ENCODE measurements around the gene TRPM5. TPM values are rescaled to one million over a fixed set of nuclear protein-coding genes. Genes with fewer than 3 reads are reported as not detected.

TRPM5 gene
- total RNA-seq, 4 donors from 2014 or later = 0.29 TPM; not detected in 3

DNA sequence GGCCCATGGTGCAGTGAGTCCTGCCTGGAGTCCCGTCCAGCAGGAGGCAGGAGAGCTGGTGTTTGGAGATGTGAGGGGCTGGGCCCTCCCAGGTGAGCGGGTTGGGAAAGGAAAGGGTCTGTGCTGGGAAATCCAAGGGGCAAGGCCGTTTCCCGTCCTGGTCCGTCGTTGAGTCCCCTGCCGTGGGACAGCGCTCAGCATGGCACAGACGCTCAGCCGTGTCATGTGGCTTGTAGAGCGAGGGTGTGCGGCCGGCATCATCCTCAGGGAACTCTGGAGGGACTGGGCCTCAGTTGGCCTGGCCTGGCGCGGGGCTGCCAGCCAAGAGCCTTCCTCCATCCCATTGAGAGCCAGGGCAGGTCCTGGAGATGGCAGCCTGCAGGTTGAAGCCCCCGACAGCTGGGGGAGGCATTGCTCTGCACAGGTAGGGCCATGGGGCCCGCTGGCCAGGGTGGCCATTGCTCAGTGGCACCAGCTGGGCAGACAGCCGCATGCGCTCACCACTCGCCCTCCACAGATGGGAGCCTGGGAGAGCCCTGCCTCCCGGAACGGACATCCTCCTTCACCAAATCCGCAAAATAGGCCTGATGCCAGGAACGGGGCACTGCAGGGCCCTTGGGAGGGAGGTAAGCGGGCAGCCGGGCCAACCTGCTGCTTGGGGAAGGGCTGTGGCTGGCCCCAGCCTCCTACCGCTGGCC lies 29.2 kb upstream of the TRPM5 start:
- H3K27me3 ChIP-seq = peaks cover 5% of the 10 kb centered on the region
- no peak for DNase-seq (ENCODE audit: low spot score in 2 of 2)
- 90% methylated on average over 17 of the region's 27 CpGs for WGBS
- no peaks in the 10 kb centered on the region for H3K9me3 ChIP-seq
- TF ChIP-seq EP300 (IDR thresholded peaks at IDR 0.05) = no peak
- TF ChIP-seq, protein P1, sequence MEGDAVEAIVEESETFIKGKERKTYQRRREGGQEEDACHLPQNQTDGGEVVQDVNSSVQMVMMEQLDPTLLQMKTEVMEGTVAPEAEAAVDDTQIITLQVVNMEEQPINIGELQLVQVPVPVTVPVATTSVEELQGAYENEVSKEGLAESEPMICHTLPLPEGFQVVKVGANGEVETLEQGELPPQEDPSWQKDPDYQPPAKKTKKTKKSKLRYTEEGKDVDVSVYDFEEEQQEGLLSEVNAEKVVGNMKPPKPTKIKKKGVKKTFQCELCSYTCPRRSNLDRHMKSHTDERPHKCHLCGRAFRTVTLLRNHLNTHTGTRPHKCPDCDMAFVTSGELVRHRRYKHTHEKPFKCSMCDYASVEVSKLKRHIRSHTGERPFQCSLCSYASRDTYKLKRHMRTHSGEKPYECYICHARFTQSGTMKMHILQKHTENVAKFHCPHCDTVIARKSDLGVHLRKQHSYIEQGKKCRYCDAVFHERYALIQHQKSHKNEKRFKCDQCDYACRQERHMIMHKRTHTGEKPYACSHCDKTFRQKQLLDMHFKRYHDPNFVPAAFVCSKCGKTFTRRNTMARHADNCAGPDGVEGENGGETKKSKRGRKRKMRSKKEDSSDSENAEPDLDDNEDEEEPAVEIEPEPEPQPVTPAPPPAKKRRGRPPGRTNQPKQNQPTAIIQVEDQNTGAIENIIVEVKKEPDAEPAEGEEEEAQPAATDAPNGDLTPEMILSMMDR (IDR thresholded peaks at IDR 0.05) = no peak
- no peak for TF ChIP-seq POLR2A (IDR thresholded peaks at IDR 0.05)
- TF ChIP-seq POLR2AphosphoS5 (IDR thresholded peaks at IDR 0.05) = no peak
- no peak overlapping the region for H3K4me3 ChIP-seq
- H3K36me3 ChIP-seq = no peaks in the 10 kb centered on the region
- no peaks in the 10 kb centered on the region for H3K4me1 ChIP-seq
- H3K27ac ChIP-seq = no peak overlapping the region

DNA sequence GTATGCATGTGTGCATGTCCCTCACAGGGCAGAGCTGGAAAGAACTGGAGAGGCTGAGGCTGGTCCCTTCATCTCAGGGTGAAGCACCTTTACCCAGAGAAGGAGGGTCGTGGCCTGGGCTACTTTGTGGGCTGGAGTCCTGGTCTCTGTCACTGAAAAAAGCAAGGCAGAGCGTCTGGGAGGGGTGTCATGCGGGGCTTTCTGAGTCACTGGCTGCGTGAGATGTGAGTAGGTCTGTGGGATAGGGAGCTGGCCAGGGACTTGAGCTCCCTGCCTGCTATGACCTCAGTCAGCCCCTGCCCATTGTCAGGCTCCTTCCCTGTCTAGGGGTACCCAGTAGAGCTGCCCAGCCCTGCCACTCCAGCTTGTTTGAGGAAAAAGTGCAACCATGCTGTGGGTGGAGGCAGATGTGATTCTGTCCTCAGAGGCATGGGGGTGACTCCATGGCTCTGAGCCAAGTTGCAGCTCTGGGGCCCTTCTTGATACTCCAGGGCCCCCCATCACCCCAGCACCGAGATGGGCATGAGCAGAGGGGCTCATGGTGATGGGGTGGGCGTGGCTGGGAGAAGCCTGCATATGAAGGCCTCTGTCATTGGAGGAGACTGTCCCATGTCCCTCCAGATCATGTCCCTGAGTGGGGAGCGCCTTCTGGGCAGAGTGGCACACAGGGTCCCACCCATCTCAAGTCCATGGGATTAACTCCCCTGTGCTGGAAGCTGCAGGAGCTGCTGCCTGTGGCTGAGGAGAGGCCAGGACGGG lies 28.3 kb upstream of the TRPM5 start:
- H3K36me3 ChIP-seq = no peaks in the 10 kb centered on the region
- H3K27me3 ChIP-seq = peaks cover 5% of the 10 kb centered on the region
- 76% methylated on average over 8 of the region's 8 CpGs for WGBS
- no peaks in the 10 kb centered on the region for H3K4me1 ChIP-seq
- no peaks in the 10 kb centered on the region for H3K9me3 ChIP-seq
- no peak overlapping the region for H3K27ac ChIP-seq
- DNase-seq (ENCODE audit: low spot score in 2 of 2) = no peak
- H3K4me3 ChIP-seq = no peak overlapping the region
- TF ChIP-seq POLR2AphosphoS5 (IDR thresholded peaks at IDR 0.05) (no peak), EP300 (IDR thresholded peaks at IDR 0.05) (no peak), POLR2A (IDR thresholded peaks at IDR 0.05) (no peak)
- TF ChIP-seq, protein P1 (IDR thresholded peaks at IDR 0.05) = no peak

DNA sequence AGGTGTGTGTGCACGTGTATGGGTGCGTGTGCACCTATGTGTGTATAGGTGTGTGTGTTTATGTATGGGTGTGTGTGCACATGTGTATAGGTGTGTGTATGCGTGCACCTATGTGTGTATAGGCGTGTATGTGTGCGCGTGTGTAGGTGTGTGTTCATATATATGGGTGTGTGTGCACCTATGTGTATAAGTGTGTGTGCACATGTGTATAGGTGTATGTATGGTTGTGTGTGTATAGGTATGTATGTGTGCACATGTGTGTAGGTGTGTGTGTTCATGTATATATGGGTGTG lies 27.4 kb upstream of the TRPM5 start:
- no peak for DNase-seq (ENCODE audit: low spot score in 2 of 2)
- Histone ChIP-seq H3K4me1 (no peaks in the 10 kb centered on the region), H3K27me3 (peaks cover 5% of the 10 kb centered on the region), H3K4me3 (no peak overlapping the region), H3K36me3 (no peaks in the 10 kb centered on the region), H3K9me3 (no peaks in the 10 kb centered on the region), H3K27ac (no peak overlapping the region)
- 95% methylated on average over 6 of the region's 6 CpGs for WGBS
- no peak for TF ChIP-seq POLR2AphosphoS5 (IDR thresholded peaks at IDR 0.05)
- no peak for TF ChIP-seq EP300 (IDR thresholded peaks at IDR 0.05)
- TF ChIP-seq, protein P1 (IDR thresholded peaks at IDR 0.05) = no peak
- no peak for TF ChIP-seq POLR2A (IDR thresholded peaks at IDR 0.05)

DNA sequence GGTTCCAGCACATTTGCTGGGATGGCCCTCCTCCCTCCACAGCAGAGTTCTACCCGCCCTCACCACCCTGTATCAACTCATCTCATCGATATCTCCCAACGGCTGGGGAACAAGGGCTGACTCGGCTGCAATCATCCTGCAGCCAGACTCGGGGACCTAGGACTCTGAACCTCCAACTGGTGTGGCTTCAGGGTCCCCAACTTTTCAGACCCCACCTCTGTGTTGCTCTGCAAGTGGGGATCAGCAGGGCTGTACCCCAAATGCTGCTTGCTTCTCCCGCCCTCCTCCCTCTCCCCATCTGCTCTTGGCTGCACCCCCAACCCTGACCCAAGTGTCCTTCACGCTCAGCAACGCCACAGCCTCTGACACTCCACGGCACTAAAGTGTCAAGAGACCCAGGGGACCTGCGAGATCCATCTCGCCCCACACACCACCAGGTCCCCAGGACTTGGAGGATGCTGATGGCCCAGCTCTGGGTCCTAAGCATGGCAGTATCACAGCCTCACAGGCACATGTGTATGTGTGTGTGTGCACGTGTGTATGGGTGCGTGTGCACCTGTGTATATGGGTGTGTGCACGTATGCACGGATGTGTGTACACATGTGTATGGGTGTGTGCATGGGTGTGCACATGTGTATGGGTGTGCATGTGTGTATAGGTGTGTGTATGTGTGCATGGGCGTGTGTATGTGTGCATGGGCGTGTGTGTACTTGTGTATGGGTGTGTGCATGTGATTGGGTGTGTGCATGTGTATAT lies 26.9 kb upstream of the TRPM5 start:
- WGBS = 86% methylated on average over 13 of the region's 17 CpGs
- DNase-seq (ENCODE audit: low spot score in 2 of 2) = no peak
- TF ChIP-seq EP300 (IDR thresholded peaks at IDR 0.05) (no peak), POLR2A (IDR thresholded peaks at IDR 0.05) (no peak), POLR2AphosphoS5 (IDR thresholded peaks at IDR 0.05) (no peak)
- TF ChIP-seq, protein P1 (IDR thresholded peaks at IDR 0.05) = no peak
- Histone ChIP-seq H3K27ac (no peak overlapping the region), H3K9me3 (no peaks in the 10 kb centered on the region), H3K27me3 (peaks cover 5% of the 10 kb centered on the region), H3K4me1 (no peaks in the 10 kb centered on the region), H3K4me3 (no peak overlapping the region), H3K36me3 (no peaks in the 10 kb centered on the region)

DNA sequence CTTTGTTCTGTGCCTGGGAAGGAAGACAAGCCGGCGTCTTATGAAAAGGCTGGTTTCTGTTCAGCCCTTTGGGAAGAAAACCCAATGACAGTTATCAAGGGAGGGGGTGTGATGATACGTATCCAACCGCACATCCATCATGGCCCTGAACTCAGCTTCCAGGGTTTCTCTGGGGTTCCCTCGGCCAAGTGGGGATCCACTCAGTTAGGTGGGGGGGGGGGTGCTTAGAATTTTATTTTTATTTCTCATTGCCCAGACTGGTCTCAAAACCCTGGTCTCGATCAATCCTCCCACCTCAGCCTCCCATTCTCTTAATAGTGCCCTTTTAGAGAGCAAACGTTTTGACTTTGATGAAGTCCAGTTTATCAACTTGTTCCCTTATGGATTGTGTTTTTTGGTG lies 26.2 kb upstream of the TRPM5 start:
- TF ChIP-seq POLR2AphosphoS5 (IDR thresholded peaks at IDR 0.05) (no peak), POLR2A (IDR thresholded peaks at IDR 0.05) (no peak), EP300 (IDR thresholded peaks at IDR 0.05) (no peak)
- TF ChIP-seq, protein P1 (IDR thresholded peaks at IDR 0.05) = no peak
- no peaks in the 10 kb centered on the region for H3K36me3 ChIP-seq
- H3K27me3 ChIP-seq = peaks cover 5% of the 10 kb centered on the region
- H3K4me1 ChIP-seq = no peaks in the 10 kb centered on the region
- DNase-seq (ENCODE audit: low spot score in 2 of 2) = no peak
- H3K9me3 ChIP-seq = no peaks in the 10 kb centered on the region
- no peak overlapping the region for H3K4me3 ChIP-seq
- 66% methylated on average over 7 of the region's 7 CpGs for WGBS
- H3K27ac ChIP-seq = no peak overlapping the region
